Effector CD4-positive, alpha-beta T cell (primary cell): ENCODE results near the gene UTY.

Experiments used
- DNase-seq: peaks from one replicate; pipeline ENCODE4 v3.0.0-alpha.2; 2020
- total RNA-seq: gene quantifications from one replicate; lab custom pipeline; 2026; lab: John Stamatoyannopoulos, UW

UTY gene
- 181 reads per million, percentile 91 among the genes with 10 or more reads in this experiment for total RNA-seq

DNA sequence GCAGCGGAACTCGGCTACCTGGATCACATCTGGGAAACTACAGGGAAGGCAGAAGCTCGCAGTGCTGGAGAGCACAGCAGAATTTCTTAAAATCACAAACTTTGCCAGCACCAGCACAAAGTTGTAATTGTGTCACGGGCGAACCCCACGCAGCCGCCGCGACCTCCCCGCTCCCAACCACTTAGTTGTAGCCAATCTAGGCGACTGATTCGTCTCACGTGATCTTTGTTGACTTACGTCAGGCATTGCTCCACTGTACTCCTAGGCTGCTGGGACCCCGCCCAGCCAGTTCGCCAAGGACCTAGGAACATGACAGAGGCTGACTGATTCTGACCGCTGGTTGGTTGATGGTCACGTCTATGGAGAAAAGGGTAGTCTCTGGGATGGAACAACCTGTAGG, at the start of gene UTY:
TSS of gene UTY (minus strand) at position 206 of the 400 bp plus-strand sequence. CDS start 368 bp downstream, outside the sequence.
- DNase-seq: no peak

DNA sequence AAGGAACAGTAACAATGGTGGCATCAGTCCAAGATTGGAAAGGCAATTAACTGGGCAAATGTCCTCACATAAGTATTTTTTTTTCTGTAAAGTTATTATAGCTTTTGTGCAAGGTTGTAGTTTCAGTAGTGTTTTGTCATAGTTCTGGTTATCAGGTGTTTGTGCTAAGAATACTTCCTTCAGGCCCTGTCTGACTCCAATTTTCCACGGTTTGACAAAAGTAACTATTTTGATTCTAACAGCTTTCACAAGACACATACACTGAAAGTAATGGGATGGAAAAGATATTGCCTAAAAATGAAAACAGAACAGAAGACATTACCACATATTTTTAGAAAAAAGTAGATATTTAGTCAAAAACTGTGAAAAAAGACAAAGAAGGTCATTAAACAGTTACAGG, 40.6 kb upstream of the UTY start:
- no peak for DNase-seq

DNA sequence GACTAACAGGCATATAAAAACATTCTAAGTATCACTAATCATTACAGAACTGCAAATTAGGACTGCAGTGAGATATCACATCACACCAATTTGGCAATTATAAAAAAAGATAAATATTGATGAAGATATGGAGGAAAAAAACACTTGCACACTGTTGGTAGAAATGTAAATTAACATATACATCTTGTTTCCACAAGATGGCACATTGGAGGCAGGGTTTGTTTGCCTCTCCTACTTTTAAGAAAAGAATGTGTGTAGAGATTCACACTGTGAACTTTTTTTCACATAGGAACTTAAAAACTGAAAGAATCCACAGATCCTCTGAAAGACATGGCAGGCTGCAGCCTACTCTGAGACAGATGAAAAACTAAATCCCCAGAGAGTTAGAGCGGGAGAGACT, 21.4 kb upstream of the UTY start:
- no peak for DNase-seq

DNA sequence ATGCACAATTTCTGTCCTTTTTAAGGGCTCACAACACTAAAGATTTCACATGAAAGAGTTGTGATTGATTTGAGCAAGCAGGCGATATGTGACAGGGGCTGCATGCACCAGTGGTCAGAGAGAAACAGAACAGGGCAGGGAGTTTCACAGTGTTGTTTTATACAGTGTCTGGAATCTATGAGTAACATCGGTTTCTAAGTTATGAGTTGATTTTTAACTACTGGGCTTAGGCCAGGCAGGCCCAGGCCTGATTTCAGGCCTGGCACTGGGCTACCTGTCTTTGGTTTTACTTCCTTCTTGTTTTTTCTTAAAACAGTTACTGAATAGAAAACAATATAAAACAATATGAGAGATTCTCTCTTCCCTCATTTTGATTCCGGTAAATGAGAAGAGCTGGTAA, 13.9 kb upstream of the UTY start:
- no peak for DNase-seq

DNA sequence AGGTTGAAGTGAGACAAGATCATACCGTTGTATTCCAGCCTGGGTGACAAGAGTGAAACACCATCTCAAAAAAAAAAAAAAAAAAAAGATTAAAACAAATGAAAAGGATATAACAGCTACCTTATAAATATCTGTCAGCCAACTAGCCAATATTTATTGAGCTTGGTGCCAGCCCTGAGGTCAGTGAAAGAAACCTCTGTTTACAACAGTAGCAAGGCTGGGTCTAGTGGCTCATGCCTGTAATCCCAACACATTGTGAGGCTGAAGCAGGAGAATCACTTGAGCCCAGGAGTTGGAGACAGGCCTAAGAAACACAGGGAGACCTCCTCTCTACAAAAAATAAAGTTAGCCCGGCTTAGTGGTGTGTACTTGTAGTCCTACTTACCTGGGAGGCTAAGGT, 12.6 kb upstream of the UTY start:
- no peak for DNase-seq

DNA sequence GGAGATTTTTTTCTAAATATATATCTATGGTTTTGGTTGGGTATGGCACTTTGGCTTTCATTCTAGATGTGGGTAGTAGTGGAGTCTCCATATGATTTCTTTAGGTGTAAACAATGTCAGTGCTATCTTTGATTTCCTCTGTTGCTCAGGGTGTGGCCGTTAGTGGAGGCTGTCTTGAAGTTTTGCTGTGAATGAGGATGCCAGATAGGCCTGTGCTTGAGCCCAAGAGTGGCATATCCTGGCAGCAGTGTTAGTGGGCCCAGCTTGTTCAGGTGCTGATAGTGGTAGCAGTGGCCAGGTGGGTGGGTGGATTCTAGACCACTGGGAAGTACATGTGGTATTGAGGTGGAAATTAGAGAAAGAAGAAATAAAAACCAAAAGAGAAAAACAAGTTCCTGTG, 8.9 kb upstream of the UTY start:
- no peak for DNase-seq

DNA sequence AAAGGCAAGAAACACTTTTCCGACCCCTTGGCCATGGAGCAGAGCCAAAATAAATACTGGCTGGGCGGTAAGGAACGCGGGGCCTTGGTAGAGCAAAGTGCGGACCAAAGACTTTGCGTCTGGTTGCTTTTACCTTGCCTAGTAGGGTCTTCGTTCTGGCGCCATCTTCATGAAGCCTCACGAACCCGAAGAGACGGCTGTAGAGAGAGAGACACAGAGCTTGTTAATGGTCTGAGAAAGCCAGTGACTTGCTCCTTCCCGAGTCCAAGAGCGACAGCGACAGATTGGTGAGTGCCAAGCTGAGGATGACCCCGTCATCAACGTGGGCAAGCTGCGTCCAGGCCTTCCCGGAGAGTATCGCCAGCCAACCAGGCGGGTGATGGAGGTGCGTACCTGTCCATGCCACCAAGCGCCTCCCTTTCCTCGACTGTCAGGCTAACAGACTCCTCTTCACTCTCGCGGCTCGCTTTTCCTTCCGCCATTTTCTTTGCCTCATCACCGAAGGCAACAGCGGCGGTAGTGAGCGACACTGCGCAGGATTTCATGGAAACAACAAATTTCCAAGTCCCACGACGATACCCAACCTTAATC, 617 bp downstream of the UTY start:
- DNase-seq: no peak

DNA sequence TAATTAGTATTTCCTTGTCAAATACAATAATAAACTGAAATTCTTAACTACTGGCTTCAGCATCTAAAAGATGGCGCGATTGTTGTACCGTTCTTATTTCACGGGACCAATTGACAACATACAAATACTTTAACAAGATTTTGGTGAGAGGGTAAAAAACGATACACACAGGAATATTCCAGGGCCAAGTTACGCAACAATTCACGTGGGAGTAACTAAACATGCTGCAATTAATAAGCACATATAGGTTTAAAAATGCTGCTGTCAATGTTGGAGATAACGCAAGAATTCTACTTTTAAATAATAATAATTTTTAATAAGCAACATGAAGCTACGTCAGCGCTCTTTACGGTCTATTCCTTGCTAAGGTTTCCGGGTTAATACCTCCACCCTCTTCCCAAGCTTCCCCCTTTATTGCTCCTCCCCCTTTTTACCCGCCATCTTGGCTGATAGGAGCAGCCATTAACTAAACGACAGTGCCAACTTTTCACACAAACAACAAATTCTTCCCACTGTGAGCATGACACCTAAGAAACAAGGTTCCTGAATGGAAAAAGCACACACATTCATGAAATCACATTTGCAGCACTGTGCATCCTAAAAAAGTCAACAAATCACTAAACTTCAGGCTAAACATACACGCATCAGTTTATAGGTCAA, 1.6 kb downstream of the UTY start:
- no peak for DNase-seq

DNA sequence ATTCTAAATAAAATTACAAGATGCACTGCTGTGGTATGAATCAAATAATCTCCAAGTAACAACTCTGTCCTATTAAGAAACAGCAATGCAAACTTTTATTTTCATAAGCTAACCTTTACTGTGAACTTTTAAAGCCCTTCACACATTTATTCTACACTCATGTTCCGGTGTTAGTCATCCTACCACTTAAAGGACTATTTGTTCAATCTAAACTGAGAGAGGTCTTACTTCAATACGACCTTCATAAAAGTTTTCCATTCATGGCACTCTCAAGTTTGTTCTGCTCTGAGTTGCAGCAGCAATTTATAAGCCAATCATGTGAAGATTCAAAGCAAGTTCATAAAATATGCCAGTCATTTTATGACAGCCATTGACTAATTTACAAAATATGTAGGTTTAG, 4.8 kb downstream of the UTY start:
- no peak for DNase-seq

DNA sequence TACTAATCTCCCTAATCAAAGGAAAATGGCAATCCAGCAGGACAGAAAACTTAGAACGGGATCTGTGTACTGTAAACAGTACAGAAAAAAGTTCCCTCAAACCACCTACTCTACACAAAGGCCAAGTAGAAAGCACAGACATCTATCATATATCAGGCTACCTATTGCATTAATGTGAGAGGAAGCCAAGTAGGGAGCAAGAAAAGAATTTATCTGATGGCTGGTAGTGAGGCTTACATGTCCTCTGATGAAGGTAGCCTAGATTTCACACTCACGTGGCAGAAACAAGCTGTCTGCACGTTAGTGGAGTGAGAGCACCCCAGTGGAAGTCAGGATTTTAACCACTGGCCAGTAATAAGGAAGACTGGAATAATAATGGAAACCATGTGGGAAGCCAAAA, 28.3 kb downstream of the UTY start:
- no peak for DNase-seq

DNA sequence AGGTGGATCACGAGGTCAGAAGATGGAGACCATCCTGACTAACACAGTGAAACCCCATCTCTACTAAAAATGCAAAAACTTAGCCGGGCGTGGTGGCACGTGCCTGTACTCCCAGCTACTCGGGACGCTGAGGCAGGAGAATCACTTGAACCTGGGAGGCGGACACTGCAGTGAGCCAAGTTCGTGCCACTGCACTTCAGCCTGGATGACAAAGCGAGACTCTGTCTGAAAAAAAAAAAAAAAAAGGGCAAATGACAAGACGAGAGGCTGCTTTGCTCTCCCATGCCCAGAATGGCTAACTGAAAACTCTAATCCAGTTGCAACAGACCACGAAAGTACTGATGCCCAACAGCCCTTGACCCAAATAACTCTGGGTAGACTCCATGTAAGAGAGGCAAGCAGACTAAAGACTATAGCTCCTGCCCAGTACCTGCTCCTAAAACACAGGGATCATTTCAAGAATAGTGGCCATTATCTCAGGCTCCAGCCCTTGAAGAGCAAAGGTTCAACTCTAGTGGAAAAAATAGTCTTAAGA, 29.2 kb downstream of the UTY start:
- DNase-seq: no peak

DNA sequence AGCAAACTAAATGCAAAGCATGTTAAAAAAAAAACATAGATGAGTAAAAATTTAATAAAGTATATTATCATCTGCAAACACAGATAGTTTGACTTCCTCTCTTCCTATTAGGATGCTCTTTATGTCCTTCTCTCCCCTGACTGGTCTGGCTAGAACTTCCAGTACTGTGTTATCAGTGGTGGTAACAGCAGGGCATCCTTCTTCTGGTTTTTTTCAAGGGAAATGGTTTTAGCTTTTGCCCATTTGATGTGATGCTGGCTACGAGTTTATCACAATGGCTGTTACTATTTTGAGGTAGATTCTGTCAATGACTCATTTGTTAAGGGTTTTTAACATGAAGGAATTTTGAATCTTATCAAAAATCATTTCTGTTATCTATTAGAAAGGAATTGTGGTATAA, 34.3 kb downstream of the UTY start:
- DNase-seq: no peak

DNA sequence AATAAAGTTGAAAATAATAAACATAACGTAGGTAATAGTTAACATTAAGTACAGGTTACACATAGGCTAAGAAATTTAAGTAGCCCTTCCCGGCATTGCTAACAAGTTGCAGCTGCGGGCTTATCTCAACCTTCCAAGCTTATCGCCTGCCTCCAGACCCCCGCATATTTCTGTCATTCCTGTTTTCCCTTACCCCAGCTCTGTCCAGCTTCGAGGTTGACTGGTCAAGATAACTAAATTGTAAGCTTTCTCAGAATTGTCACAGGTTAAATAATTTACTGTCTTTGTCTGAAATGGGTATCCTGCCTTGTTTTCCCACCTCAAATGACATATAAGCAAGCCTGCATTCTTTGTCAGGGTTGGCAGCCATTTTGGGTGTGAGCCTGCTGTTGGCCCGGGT, 36.7 kb downstream of the UTY start:
- no peak for DNase-seq

DNA sequence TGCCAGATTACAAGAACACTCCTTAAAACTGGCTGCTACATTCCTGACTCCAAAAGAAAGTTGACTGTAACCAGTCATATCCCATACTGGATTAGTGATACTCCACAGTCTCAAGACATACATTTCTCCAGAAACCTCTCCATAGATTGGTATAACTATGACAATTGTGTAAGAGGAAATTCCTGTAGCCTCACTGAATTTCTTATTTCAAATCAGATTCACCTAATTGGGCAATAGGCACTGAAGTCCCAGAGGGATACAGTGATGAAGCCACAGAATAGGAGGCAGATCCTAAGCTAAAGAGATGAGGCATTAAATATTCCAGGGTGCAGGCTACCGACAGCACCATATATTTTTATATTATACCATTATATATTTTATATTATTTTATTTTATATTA, 39.0 kb downstream of the UTY start:
- DNase-seq: no peak

DNA sequence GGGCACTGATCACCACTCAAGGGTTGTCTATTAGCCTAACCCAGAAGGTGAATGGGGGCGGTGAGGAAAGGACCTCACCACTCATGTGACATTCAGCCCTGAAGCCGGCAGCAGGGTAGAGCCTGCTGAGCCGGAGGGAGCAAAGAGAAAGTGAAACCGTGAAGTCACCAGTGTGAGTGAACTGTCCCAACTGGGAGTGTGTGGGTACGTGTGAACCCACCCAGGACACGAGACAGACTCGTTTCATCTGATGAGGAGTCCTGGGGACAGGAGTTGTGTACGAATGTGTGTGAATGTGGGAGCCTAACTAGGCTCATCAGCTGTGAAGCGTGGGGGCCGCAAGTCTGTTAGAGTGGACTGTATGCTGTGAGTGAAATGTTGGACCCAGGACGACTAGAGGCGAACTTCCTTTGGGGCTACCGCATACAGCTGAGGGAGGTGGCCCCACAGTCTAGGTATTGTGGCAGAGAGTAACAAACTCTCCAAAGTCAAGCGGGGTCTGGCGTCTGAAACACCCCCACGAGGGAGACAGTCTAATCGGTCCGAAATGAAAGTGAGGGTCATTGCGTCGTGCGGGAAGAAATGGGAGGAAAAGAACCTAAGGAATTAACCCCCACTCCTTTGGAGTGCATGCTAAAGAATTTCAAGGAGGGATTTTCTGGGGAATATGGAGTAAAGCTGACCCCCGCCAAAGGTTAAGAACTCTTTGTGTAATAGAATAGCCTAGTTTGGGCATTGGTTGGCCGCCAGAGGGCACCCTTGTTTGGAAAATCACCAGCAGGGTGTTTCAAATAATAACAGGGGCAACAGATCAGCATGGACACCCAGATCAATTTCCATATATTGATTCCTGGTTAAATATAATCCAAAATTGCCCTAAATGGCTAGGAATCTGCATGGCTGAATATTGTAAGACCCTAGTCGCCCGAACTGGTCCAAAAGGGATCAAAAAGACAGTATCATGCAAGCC, 43.6 kb downstream of the UTY start:
- DNase-seq: no peak

DNA sequence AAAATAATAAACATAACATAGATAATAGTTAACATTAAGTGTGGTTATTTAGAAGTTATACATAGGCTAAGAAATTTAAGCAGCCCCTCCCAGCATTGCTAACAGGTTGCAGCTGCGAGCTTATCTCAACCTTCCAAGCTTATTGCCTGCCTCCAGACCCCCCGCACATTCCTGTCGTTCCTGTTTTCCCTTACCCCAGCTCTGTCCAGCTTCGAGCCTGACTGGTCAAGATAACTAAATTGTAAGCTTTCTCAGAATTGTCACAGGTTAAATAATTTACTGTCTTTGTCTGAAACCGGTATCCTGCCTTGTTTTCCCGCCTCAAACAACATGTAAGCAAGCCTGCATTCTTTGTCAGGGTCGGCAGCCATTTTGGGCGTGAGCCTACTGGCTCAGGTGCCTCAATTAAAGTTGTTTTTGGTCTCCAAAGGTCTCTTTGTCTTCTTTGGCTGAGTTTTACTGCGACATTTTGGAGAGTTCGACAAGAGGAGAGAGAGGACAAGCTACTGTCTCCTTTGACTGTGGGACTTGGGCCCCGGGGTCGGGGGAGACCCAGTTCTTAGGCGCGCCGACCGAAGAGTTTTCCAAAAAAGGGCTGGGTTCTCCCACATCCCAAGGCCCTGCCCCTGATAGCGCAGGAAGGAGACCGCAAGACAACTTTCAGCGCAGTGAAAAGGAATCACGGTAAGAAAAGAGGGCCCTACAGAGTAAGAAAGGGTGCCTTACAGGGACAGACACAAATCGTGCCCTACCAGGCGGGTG, 44.4 kb downstream of the UTY start:
- DNase-seq: no peak

DNA sequence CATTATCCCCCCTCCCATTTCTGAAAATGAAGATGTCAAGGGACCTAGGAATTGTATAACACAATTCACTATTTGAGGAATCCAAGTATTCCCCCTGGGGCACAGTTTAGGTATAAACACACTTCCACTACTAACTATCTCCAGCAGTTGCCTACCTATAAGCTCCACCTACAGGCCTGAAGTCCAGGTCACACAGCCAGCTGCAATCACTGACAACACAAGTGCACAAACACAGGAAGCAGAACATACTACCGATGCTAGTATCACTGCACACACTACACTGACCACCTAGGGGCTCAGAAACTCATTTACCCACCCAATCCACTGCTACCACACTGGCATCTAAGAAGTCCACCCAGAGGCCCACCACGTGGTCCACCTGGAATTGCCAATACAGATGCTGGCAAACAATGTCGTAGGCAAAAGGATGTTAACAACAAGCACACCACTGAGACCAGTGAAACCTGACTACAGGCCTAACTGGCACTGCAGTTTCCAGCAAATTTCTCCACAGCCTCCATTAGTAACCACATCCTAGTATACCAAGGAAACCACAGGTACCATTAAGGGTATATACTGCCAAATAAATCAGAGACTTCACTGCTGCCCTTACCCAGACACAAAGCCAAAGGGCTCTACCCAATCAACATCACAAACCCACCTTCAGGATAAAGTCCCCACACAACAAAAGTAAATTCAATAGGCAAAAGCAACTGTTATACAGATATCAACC, 47.4 kb downstream of the UTY start:
- no peak for DNase-seq

DNA sequence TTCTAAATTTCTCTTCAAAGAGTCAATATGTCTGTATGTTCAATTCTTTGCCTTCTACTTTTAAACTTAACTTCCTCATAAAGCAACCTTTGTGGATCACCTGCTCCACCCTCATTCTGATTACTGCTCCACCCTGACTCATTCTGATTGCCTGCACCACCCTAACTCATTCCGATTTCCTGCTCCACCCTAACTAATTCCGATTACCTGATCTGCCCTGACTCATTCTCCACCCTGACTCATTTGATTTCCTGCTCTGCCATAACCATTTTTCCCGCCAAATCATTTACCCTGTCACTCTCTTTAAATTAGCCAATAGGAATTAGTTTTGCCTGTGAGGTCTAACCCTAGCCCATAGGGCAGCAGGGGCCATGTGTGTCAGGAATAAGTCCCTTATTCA, 50.3 kb downstream of the UTY start:
- DNase-seq: no peak

DNA sequence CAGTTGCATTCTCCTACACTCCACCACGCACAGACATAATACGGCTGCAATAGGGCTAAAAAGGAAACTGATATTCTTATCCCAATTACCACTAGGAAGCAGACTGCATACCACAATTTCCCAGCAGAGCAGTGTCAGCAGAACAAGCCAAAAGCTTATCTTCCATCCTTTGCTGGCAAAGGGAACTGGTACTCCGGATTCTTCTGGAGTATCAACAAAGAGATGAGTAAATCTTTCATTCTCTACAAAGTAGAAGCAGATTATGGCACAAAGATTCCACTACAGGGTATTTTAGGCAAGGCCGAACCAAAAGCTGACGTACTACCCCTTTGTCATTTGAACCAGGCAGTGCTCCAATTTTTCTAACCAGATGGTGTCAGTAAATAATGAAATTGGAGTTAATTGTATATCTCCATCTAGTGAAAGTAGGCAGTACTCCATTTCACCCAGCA, 56.5 kb downstream of the UTY start:
- DNase-seq: no peak

DNA sequence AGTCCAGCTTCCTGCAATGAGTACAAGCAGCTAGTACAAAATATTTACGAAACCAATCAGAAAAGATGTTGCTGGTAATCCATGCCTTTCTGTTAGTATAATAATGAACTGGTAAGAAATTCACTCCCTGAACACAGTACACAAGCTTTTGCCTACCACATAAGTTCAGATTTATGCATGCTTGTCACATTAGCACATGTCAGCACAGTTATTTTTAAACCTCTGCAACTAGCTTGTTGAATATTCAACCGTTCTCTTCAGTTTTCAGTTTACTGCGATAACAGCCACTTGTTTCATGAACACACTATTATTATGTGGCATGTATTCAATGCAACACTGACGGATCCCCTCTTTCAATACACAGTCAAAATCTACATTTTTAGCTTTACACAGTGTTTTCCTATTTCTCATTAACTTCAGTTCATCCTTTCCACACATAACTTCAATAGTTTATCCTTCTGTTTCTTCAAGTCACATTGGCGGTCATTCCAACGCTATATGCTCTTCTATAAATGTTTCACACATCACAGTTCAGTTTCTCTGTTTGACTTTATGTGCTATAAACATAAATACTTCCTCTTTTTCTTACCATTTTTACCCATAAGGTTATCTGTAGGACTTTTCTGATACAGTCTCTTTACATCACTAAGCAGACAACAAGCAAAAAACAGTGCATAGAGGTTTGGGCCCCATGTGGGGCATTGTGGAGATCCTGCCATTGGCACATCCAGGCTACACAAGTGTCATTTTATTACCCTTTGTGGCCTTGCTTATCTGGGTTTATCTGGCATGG, 62.8 kb downstream of the UTY start:
- DNase-seq: no peak

DNA sequence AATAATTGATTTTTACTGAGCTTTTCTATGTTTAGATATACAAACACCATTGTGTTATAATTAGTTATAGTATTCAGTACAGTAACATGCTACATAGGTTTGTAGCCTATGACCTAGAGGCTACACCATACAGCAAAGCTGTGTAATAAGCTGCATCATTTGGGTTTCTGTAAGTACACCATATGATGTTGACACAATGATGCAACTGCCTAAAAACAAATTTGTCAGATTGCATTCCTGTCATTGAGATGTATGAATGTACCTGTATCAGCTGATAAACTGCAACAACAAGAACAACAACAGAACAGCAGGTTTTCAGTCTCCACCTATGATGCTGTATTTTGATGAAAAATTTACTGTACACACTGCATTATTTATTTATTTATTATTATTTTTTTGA, 64.3 kb downstream of the UTY start:
- no peak for DNase-seq
